Stimulated activated CD8-positive, alpha-beta memory T cell treated with anti-CD3 and anti-CD28 coated beads, Interleukin-4, amount 100 ng/mL, for 48 hours (primary cell): ENCODE data around the gene ZNF750.
"Not testable (repeated sequence)": the region's sequence is repeated elsewhere in the genome, so short reads cannot be mapped to it uniquely, and the experiment has no call there.

Experiments used
- DNase-seq: peaks from one replicate; pipeline ENCODE4 v3.0.0-alpha.2; 2020

ZNF750 gene

GRCh38 chr17:82790391-82790790, 49.4 kb downstream of the ZNF750 start:
- DNase-seq, result no peak

- DNase-seq, result no peak
These were observed 50.0 kb downstream of the ZNF750 start for GRCh38 chr17:82789806-82790205.

GRCh38 chr17:82789051-82789592, 50.7 kb downstream of the ZNF750 start:
- no peak for DNase-seq

- DNase-seq, result no peak
These were observed 51.4 kb downstream of the ZNF750 start for GRCh38 chr17:82788206-82789001.

GRCh38 chr17:82787081-82787848, 52.6 kb downstream of the ZNF750 start:
- no peak for DNase-seq

- DNase-seq, result no peak
These were observed 53.4 kb downstream of the ZNF750 start for GRCh38 chr17:82786427-82786826.

- DNase-seq, result not testable (repeated sequence)
These were observed 54.2 kb downstream of the ZNF750 start for GRCh38 chr17:82785581-82785980.

GRCh38 chr17:82783498-82783897, 56.3 kb downstream of the ZNF750 start:
- no peak for DNase-seq

GRCh38 chr17:82782657-82783207, 57.1 kb downstream of the ZNF750 start:
- no peak for DNase-seq

GRCh38 chr17:82781894-82782274, 57.9 kb downstream of the ZNF750 start:
- DNase-seq, result peak; percentile 89

- DNase-seq, result no peak
These were observed 58.6 kb downstream of the ZNF750 start for GRCh38 chr17:82780971-82781893.

- DNase-seq, result no peak
These were observed 59.6 kb downstream of the ZNF750 start for GRCh38 chr17:82780195-82780594.

- DNase-seq, result no peak
These were observed 60.3 kb downstream of the ZNF750 start for GRCh38 chr17:82779541-82779940.
